Suprapubic skin (tissue), 4 donors: ENCODE data around the gene PCDH12.

Experiments
- CTCF ChIP-seq, 2 donors: fragments of 200-600 bp in 1 of 2; fragments of 450-650 bp in 1 of 2; sonication (generic) in 1 of 2; IDR thresholded peaks; one replicate each; pipeline ENCODE4 v1.5.1; 2016 to 2019; ENCODE audit warnings: antibody characterized with exemption in 2 of 2, mild to moderate bottlenecking in 1 of 2, moderate library complexity in 1 of 2
- POLR2A ChIP-seq, 2 donors: fragments of 450-650 bp; IDR thresholded peaks; one replicate each; pipeline ENCODE4 v1.6.1; 2017; ENCODE audit warnings: antibody characterized with exemption in 2 of 2, mild to moderate bottlenecking in 2 of 2, moderate library complexity in 2 of 2
- POLR2AphosphoS5 ChIP-seq, 3 donors: sonication (generic); formaldehyde crosslinking; IDR thresholded peaks; one replicate each; pipeline ENCODE4 v1.6.1; 2017; ENCODE audit warnings: antibody characterized with exemption in 3 of 3

- TF ChIP-seq CTCF (IDR thresholded peaks at IDR 0.05) (no peak), POLR2A (IDR thresholded peaks at IDR 0.05) (no peak), POLR2AphosphoS5 (IDR thresholded peaks at IDR 0.05) (no peak)
Observed at GRCh38 chr5:141995656-141996055, 37.7 kb upstream of the PCDH12 start.
